Ectodermal cell (in vitro differentiated cells): Measurements from ENCODE around the gene FHL2.

Source experiments
- H3K27ac ChIP-seq: 2 replicates; pipeline ENCODE4 v1.7.0; 2013; ENCODE audit warnings: mild to moderate bottlenecking, low read depth, low read length; ENCODE audit not compliant: insufficient read depth, poor library complexity, severe bottlenecking
- H3K27me3 ChIP-seq: 2 replicates; pipeline ENCODE4 v1.7.0; 2013; ENCODE audit warnings: mild to moderate bottlenecking, low read length; ENCODE audit not compliant: insufficient read depth, control insufficient read depth, poor library complexity, severe bottlenecking
- H3K36me3 ChIP-seq: one replicate; pipeline ENCODE4 v1.7.0; 2013; ENCODE audit warnings: low read length; ENCODE audit not compliant: control insufficient read depth, insufficient read depth
- H3K4me1 ChIP-seq: one replicate; pipeline ENCODE4 v1.7.0; 2013; ENCODE audit warnings: low read length; ENCODE audit not compliant: control insufficient read depth, insufficient read depth
- H3K4me3 ChIP-seq: 2 replicates; pipeline ENCODE4 v1.7.0; 2013; ENCODE audit warnings: low read depth, low read length, control low read depth; ENCODE audit not compliant: insufficient read depth
- H3K9me3 ChIP-seq: 2 replicates; pipeline ENCODE4 v1.7.0; 2013; ENCODE audit warnings: mild to moderate bottlenecking, low read length, moderate library complexity; ENCODE audit not compliant: control insufficient read depth
- WGBS, 2 experiments: methylation state at CpG; one replicate each; pipeline ENCODE4 v1.1.7; 2013; ENCODE audit warnings: missing lambda C conversion rate in 2 of 2; 5-methylcytosine and 5-hydroxymethylcytosine counted together

Gene FHL2

DNA sequence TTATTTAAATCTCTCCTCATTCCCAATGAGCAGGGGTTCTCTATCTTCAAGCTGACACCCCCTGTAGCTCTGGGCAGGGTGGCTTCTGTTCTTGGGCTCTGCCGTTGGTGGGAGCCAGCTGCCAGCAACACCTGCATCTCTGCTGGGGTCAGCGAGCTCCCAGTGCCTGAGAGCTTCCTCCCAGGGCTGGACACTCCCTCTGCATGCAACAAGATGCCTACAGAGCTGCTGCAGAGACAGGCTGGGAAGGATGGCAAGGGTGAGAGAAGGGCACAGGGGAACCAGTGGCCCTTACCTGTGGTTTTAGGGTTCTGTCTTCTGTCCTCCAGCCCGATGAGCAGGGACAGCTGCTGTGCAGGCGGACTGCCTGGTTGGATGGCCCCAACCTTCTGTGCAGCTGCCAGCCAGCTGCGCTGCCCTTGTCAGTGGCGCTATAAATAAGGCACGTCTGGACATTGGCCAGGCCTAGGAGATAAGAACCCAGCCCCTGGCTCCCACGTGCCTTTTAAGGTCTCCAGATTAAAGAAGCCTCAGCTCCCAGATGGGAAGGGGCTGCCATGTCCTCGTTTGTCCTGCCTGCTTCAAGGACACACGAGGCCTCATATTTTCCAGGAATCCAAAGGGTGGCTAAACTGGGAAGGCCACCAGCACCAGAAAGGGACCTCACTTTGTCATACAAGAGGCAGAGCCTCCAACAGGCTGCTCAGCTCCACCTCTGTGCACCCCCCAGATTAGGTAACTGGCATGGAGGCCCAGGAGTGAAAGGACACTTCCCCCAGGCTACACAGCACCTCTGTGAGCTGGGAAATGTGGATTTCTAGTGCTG is 39.5 kb upstream of the FHL2 start:
- Histone ChIP-seq H3K36me3 (no peaks in the 10 kb centered on the region), H3K27me3 (no peaks in the 10 kb centered on the region), H3K9me3 (no peaks in the 10 kb centered on the region), H3K27ac (no peak overlapping the region), H3K4me1 (peaks cover 12% of the 10 kb centered on the region), H3K4me3 (no peak overlapping the region)
- 80 to 83% methylated on average over 10 of the region's 10 CpGs for WGBS, 2 experiments

DNA sequence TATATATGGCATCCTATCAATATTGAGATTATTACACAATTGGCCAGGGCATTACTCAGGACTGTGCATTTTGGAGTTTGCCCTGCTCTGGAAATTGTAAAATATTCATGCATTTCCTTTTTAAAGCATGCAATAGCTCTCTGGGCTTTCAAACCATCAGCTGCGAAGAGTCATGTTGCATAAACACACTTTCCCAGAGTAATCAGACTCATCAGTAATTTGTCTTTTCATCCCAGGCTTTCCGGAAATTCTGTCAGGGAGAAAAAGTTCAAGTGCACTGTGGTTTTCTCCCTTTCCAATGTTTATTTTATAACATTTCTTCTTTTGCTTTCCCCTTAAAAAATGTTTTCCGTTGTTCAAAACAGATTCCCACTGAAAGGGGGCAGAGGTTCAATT is 38.9 kb upstream of the FHL2 start:
- WGBS, 2 experiments, result 90 to 93% methylated on average over 3 of the region's 3 CpGs
- Histone ChIP-seq H3K9me3 (no peaks in the 10 kb centered on the region), H3K4me3 (no peak overlapping the region), H3K27me3 (no peaks in the 10 kb centered on the region), H3K27ac (no peak overlapping the region), H3K36me3 (no peaks in the 10 kb centered on the region), H3K4me1 (peaks cover 12% of the 10 kb centered on the region)

DNA sequence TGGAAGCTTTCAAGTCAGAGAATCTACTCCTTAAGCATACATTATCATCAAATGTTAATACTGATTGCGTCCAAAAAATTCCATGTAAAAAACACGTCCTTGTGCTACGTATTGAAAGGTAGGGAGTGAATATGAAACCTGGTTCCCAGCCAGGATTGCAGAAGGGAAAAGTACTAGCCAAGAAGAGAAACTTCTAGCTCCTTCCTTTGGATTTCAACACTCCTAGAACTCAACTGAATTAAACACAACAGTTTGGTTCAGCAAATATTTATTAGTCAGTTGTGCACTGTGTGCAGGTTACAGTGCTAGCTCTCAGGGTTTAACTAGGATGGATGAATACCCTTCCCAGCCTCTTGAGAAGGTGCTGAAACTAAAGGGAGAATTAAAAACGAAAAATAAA is 33.9 kb upstream of the FHL2 start:
- H3K4me3 ChIP-seq, result no peak overlapping the region

DNA sequence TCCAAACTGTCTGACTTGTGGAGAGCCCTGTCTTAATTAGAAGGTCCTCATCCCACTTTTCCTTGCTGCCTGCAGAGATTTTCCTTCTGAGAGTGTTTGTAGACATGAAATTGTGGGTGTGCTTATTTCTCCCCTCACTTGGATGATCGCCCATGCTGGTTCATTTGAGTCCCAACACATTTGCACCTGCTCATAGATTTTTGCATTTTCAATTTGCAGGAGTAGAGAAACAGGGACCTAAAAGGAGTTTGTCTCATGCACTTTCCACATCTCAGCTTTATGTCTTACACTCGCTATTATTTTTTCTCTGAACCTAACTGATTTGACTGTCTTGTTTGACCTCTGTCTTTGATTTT is 33.2 kb upstream of the FHL2 start:
- Histone ChIP-seq H3K27me3 (no peaks in the 10 kb centered on the region), H3K4me1 (no peaks in the 10 kb centered on the region), H3K27ac (no peak overlapping the region), H3K4me3 (no peak overlapping the region), H3K36me3 (no peaks in the 10 kb centered on the region), H3K9me3 (no peaks in the 10 kb centered on the region)
- WGBS, 2 experiments, result 86 to 93% methylated on average over 2 of the region's 2 CpGs

More for the DNA sequence above, 33.9 kb upstream of the FHL2 start:
- no peaks in the 10 kb centered on the region for H3K27me3 ChIP-seq
- no peaks in the 10 kb centered on the region for H3K4me1 ChIP-seq
- H3K9me3 ChIP-seq, result no peaks in the 10 kb centered on the region
- WGBS, 2 experiments, result 85 to 93% methylated on average over 4 of the region's 4 CpGs
- no peaks in the 10 kb centered on the region for H3K36me3 ChIP-seq
- H3K27ac ChIP-seq, result no peak overlapping the region

DNA sequence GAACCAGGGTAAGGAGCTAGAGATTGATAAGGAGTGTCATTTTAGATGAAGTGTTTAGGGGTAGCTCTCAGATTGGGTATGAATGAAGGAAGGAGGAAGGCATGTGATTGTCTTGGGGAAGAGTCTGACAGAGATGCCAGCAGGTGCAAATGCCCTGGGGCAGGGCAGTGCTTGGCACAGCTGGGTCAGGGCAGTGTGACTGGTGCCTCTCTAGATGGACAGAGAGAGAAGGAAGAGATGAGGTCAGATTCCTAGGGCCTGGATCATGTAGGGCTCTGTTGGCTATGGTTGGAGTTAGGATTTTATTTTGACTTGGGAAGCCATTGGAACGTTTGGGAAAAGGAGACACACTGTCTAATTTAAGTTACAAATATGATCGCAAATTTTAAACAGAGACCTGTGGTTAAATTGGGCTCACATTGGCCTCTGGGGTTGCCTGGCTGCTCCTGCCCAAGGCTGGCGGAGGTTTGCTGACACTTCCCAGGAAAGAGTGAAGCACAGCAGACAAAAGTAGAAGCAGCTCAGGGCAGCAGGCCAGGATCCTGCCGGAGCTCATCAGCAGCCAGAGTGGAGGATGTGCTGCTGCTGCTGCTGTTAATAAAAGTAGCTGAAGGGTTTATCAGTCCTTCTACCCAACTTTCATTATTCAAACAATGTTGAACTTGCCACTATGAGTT is 32.7 kb upstream of the FHL2 start:
- no peaks in the 10 kb centered on the region for H3K36me3 ChIP-seq
- no peak overlapping the region for H3K27ac ChIP-seq
- H3K9me3 ChIP-seq, result no peaks in the 10 kb centered on the region
- WGBS, 2 experiments, result 90 to 95% methylated on average over 4 of the region's 4 CpGs
- no peaks in the 10 kb centered on the region for H3K27me3 ChIP-seq
- no peak overlapping the region for H3K4me3 ChIP-seq
- H3K4me1 ChIP-seq, result no peaks in the 10 kb centered on the region

DNA sequence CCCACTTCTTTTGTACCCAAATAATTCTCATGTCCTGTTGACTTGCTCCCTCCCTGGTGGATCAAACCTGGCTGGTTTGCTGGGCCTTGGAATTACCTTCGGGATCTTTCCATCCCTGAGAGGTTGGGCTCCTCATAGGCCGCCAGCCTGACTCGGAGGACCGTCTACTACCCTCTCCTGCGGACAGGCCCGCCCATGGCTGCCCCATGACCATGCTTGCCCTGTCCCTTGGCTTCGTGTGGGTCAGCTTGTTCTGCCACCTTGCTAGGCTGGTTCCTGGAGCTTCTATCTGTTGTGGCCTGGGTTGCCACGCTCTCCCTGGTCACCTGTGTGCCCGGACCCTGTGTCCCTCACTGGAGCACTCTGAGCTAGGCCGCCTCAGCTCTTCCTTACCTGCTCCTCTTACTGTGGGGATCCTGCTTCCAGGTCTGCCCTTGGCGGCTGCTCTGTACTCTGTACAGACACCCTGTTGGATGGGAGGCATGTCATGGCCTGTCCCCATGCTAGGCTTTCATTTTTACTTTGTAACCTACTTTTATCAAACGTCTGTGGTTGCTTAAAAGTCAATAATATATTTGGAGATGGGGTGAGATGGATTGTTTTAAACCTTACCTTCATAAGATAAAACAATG is 29.7 kb upstream of the FHL2 start:
- H3K36me3 ChIP-seq, result no peaks in the 10 kb centered on the region
- H3K4me1 ChIP-seq, result no peaks in the 10 kb centered on the region
- WGBS, 2 experiments, result 92 to 94% methylated on average over 11 of the region's 12 CpGs
- H3K27me3 ChIP-seq, result no peaks in the 10 kb centered on the region
- H3K4me3 ChIP-seq, result no peak overlapping the region
- no peaks in the 10 kb centered on the region for H3K9me3 ChIP-seq
- no peak overlapping the region for H3K27ac ChIP-seq

DNA sequence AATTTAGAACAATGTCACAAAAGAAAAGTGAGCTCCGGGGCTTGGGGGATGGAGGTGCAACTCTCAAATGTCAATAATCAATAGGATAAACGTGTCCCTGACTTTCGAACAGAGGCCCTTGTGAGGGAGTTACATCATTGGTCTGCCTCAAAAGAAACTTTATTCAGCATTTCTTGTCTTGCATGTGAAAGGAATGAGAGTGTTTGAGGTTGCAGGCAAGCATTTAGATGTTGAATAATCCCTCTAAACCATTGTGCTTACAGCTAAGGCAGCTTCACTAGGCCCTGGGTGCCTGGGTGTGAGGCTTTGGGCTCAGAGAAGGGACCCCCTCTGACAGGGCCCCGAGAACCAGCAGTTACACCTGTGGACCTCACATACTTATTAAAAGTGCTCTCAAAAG is 28.6 kb upstream of the FHL2 start:
- Histone ChIP-seq H3K36me3 (no peaks in the 10 kb centered on the region), H3K27ac (no peak overlapping the region), H3K9me3 (no peaks in the 10 kb centered on the region), H3K4me1 (no peaks in the 10 kb centered on the region), H3K4me3 (no peak overlapping the region), H3K27me3 (no peaks in the 10 kb centered on the region)
- 31 to 32% methylated on average over 4 of the region's 4 CpGs for WGBS, 2 experiments

DNA sequence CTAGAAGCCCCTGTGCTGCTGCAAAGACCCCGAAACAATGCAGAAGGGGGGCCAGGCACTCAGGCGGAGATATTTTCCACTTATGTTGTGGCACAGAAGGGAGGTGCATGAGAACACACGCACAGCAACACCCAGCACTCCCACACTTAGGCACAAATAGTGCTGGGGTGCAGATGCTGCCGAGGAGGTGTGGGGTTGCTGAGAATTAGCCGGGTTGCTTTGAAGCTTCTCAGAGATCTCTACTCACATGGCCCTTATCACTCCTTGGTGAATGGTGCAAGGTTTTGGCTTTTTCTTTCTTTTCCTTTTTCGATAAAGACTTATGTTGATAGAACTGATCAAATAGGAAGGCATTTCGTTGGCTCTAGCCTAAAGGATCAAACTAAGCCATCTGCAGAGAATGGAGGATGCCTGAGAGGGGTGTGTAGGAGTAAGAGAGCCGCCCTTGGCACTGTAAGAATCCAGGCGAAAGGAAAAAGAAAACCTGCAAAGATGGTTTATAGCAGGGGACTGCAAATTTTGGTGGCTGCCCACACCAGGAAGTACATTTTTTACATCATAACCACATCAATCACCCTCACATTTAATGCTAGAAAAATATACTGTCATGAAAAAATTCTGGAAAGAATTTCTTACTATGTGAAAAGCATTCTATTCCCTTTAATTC is 27.9 kb upstream of the FHL2 start:
- WGBS, 2 experiments, result 63 to 71% methylated on average over 8 to 9 of the region's 9 CpGs
- no peaks in the 10 kb centered on the region for H3K36me3 ChIP-seq
- H3K27me3 ChIP-seq, result no peaks in the 10 kb centered on the region
- H3K9me3 ChIP-seq, result no peaks in the 10 kb centered on the region
- H3K4me1 ChIP-seq, result no peaks in the 10 kb centered on the region
- H3K27ac ChIP-seq, result no peak overlapping the region
- no peak overlapping the region for H3K4me3 ChIP-seq

DNA sequence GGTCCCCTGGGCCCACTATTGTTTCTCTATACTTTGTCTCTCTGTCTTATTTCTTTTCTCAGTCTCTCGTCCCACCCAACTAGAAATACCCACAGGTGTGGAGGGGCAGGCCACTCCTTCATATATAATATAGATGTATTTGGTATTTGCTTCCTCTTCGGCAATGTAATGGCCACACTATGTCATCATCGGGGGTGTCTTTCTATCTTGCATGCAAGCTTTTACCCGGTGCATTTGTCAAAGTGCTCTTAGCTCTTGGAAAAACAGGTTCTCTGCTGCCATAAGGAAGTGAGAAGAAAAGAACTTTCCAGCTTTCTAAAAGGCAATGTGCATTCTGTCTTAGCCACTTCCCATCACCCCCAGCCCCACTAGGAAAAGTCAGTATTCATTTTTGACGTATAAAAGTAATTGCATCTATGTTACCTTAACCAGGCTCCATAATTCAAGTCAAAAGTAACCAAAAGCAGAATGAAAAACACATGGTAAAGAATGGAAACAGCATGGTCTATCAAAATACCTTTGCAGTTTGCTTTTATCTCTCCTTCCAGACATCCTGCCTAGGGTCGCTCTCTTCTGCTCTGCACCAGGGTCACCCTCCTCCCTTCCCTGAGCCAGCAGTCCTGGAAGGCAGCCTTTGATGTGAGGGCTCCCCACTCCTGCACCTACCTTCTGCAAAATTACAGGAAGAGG is 27.2 kb upstream of the FHL2 start:
- no peaks in the 10 kb centered on the region for H3K36me3 ChIP-seq
- no peaks in the 10 kb centered on the region for H3K27me3 ChIP-seq
- 71 to 73% methylated on average over 4 to 5 of the region's 6 CpGs for WGBS, 2 experiments
- H3K4me3 ChIP-seq, result no peak overlapping the region
- no peak overlapping the region for H3K27ac ChIP-seq
- no peaks in the 10 kb centered on the region for H3K9me3 ChIP-seq
- no peaks in the 10 kb centered on the region for H3K4me1 ChIP-seq
